22Rv1 (cell line): ENCODE measurements around the gene DEPDC5.

ENCODE experiments used
- ZFX ChIP-seq: fragments of 450-650 bp; IDR thresholded peaks from 2 replicates; pipeline ENCODE4 v1.6.1; 2017; ENCODE audit warnings: antibody characterized with exemption, borderline replicate concordance
- TF ChIP-seq, protein P1 (sequence below): fragments of 450-650 bp; IDR thresholded peaks from 2 replicates; pipeline ENCODE4 v1.5.1; 2017; ENCODE audit warnings: mild to moderate bottlenecking

DNA sequence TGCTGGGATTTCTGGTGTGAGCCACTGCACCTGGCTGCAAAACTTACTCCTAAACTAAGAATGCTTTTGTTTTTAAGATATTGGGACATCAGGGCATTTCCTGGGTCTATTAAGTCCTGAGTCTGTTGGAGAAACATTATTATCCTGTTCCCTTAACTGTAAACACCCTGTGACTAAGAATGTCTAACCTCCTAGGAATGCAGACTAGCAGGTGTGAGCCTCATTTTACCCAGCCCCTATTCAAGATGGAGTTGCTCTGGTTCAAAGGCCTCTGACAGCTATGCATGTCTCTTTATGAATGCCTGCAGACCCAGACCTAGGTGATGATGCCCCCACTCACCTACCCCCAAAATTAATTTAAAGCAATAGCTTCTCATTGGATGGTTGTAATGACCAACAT, 46.2 kb downstream of the DEPDC5 start:
- TF ChIP-seq, protein P1, sequence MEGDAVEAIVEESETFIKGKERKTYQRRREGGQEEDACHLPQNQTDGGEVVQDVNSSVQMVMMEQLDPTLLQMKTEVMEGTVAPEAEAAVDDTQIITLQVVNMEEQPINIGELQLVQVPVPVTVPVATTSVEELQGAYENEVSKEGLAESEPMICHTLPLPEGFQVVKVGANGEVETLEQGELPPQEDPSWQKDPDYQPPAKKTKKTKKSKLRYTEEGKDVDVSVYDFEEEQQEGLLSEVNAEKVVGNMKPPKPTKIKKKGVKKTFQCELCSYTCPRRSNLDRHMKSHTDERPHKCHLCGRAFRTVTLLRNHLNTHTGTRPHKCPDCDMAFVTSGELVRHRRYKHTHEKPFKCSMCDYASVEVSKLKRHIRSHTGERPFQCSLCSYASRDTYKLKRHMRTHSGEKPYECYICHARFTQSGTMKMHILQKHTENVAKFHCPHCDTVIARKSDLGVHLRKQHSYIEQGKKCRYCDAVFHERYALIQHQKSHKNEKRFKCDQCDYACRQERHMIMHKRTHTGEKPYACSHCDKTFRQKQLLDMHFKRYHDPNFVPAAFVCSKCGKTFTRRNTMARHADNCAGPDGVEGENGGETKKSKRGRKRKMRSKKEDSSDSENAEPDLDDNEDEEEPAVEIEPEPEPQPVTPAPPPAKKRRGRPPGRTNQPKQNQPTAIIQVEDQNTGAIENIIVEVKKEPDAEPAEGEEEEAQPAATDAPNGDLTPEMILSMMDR: no peak
- TF ChIP-seq ZFX: no peak
